WTC11 (cell line): ENCODE results near the gene CAST. TPM values are rescaled to one million over a fixed set of nuclear protein-coding genes. Genes with fewer than 3 reads are reported as not detected.

Experiments used
- ATAC-seq: fragments of 200-7000 bp; cut with Tn5 transposase; 2 replicates; pipeline ENCODE4 v1.10.0; 2021; ENCODE audit warnings: mild to moderate bottlenecking, moderate library complexity
- CTCF ChIA-PET: fragments of 300-600 bp; sonication (Branson Sonifier 250); formaldehyde crosslinking; loops from one replicate; lab custom pipeline; 2021; ENCODE audit warnings: antibody characterized with exemption; lab: Charles Lee
- POLR2A ChIA-PET: fragments of 350-600 bp; sonication (Branson Sonifier 250); formaldehyde crosslinking; loops from one replicate; lab custom pipeline; 2021; ENCODE audit warnings: antibody characterized with exemption; lab: Charles Lee
- DNase-seq: peaks from one replicate; pipeline ENCODE4 v3.0.0; 2021; ENCODE audit warnings: low spot score
- H3K27ac Mint-ChIP-seq: 2 replicates; pipeline ENCODE4 v1.8.0; 2021; ENCODE audit warnings: mixed read lengths
- H3K27me3 Mint-ChIP-seq: 2 replicates; pipeline ENCODE4 v1.8.0; 2021; ENCODE audit warnings: low read depth, mild to moderate bottlenecking, moderate library complexity, mixed read lengths
- H3K36me3 Mint-ChIP-seq: 2 replicates; pipeline ENCODE4 v1.8.0; 2021; ENCODE audit warnings: mixed read lengths
- H3K4me1 Mint-ChIP-seq: 2 replicates; pipeline ENCODE4 v1.8.0; 2022; ENCODE audit warnings: mixed read lengths
- H3K4me3 Mint-ChIP-seq: 2 replicates; pipeline ENCODE4 v1.8.0; 2021; ENCODE audit warnings: mild to moderate bottlenecking, moderate library complexity, mixed read lengths
- H3K9me3 Mint-ChIP-seq: 2 replicates; pipeline ENCODE4 v1.8.0; 2021; ENCODE audit warnings: mixed read lengths
- ARID4B ChIP-seq: sonication (generic); formaldehyde crosslinking; IDR thresholded peaks from 2 replicates; pipeline ENCODE4 v1.8.0; 2023; ENCODE audit warnings: missing genetic modification reagents, mild to moderate bottlenecking, borderline replicate concordance
- CBFB ChIP-seq: sonication (generic); formaldehyde crosslinking; IDR thresholded peaks from 2 replicates; pipeline ENCODE4 v1.8.1; 2022; ENCODE audit warnings: mild to moderate bottlenecking, low read depth, missing genetic modification reagents
- CREB1 ChIP-seq: sonication (generic); formaldehyde crosslinking; IDR thresholded peaks from 2 replicates; pipeline ENCODE4 v1.8.0; 2023; ENCODE audit warnings: mild to moderate bottlenecking, missing genetic modification reagents
- CREM ChIP-seq: sonication (generic); formaldehyde crosslinking; IDR thresholded peaks from 2 replicates; pipeline ENCODE4 v1.8.1; 2022; ENCODE audit warnings: mild to moderate bottlenecking, missing genetic modification reagents, moderate library complexity
- CTCF ChIP-seq: fragments of 200-600 bp; IDR thresholded peaks from 2 replicates; pipeline ENCODE4 v1.8.0; 2022; ENCODE audit warnings: antibody characterized with exemption
- EMX1 ChIP-seq: fragments of 250-450 bp; sonication (Bioruptor Pico); IDR thresholded peaks from 2 replicates; pipeline ENCODE4 v1.8.0; 2021; ENCODE audit warnings: mild to moderate bottlenecking
- FOXJ3 ChIP-seq: sonication (generic); formaldehyde crosslinking; IDR thresholded peaks from 2 replicates; pipeline ENCODE4 v1.9.0; 2021; ENCODE audit warnings: missing genetic modification reagents, mild to moderate bottlenecking, borderline replicate concordance
- FOXK1 ChIP-seq: sonication (generic); formaldehyde crosslinking; IDR thresholded peaks from 2 replicates; pipeline ENCODE4 v1.8.0; 2022; ENCODE audit warnings: mild to moderate bottlenecking, moderate library complexity, missing genetic modification reagents
- GABPB1 ChIP-seq: sonication (generic); formaldehyde crosslinking; IDR thresholded peaks from 2 replicates; pipeline ENCODE4 v1.8.1; 2023; ENCODE audit warnings: mild to moderate bottlenecking, missing genetic modification reagents
- GTF2I ChIP-seq: fragments of 250-450 bp; sonication (Bioruptor Pico); conservative IDR thresholded peaks from 2 replicates; pipeline ENCODE4 v1.4.0; 2021; ENCODE audit warnings: mild to moderate bottlenecking
- HMGA2 ChIP-seq: fragments of 250-450 bp; sonication (Bioruptor Pico); IDR thresholded peaks from 2 replicates; pipeline ENCODE4 v1.4.0; 2021; ENCODE audit warnings: mild to moderate bottlenecking, moderate library complexity
- MAX ChIP-seq: sonication (generic); formaldehyde crosslinking; IDR thresholded peaks from 2 replicates; pipeline ENCODE4 v1.8.0; 2022; ENCODE audit warnings: mild to moderate bottlenecking, missing genetic modification reagents
- MLX ChIP-seq: sonication (generic); formaldehyde crosslinking; IDR thresholded peaks from 2 replicates; pipeline ENCODE4 v1.8.1; 2023; ENCODE audit warnings: mild to moderate bottlenecking, missing genetic modification reagents, moderate library complexity
- MXD4 ChIP-seq: fragments of 250-450 bp; sonication (Bioruptor Pico); IDR thresholded peaks from 2 replicates; pipeline ENCODE4 v1.8.0; 2021; ENCODE audit warnings: mild to moderate bottlenecking, moderate library complexity, borderline replicate concordance
- NFYB ChIP-seq: sonication (generic); formaldehyde crosslinking; conservative IDR thresholded peaks from 2 replicates; pipeline ENCODE4 v1.8.0; 2022; ENCODE audit warnings: low read depth, missing genetic modification reagents
- OVOL2 ChIP-seq: fragments of 250-450 bp; sonication (Bioruptor Pico); IDR thresholded peaks from 2 replicates; pipeline ENCODE4 v1.9.0; 2021; ENCODE audit warnings: mild to moderate bottlenecking, borderline replicate concordance
- PRRX2 ChIP-seq: fragments of 250-450 bp; sonication (Bioruptor Pico); IDR thresholded peaks from 2 replicates; pipeline ENCODE4 v1.8.0; 2021; ENCODE audit warnings: mild to moderate bottlenecking
- SMAD4 ChIP-seq: sonication (generic); formaldehyde crosslinking; IDR thresholded peaks from 2 replicates; pipeline ENCODE4 v1.8.0; 2022; ENCODE audit warnings: mild to moderate bottlenecking, missing genetic modification reagents
- STAT6 ChIP-seq: sonication (generic); formaldehyde crosslinking; conservative IDR thresholded peaks from 2 replicates; pipeline ENCODE4 v1.8.1; 2023; ENCODE audit warnings: mild to moderate bottlenecking, low read depth, missing genetic modification reagents, moderate library complexity
- USF1 ChIP-seq: sonication (generic); formaldehyde crosslinking; IDR thresholded peaks from 2 replicates; pipeline ENCODE4 v1.8.0; 2022; ENCODE audit warnings: mild to moderate bottlenecking, missing genetic modification reagents
- ZBTB21 ChIP-seq: sonication (generic); formaldehyde crosslinking; IDR thresholded peaks from 2 replicates; pipeline ENCODE4 v1.8.1; 2023; ENCODE audit warnings: mild to moderate bottlenecking, missing genetic modification reagents, borderline replicate concordance
- ZNF263 ChIP-seq: sonication (generic); formaldehyde crosslinking; IDR thresholded peaks from 2 replicates; pipeline ENCODE4 v1.8.1; 2022; ENCODE audit warnings: low read depth, mild to moderate bottlenecking, moderate library complexity, missing genetic modification reagents
- ZNF423 ChIP-seq: fragments of 250-450 bp; sonication (Bioruptor Pico); IDR thresholded peaks from 2 replicates; pipeline ENCODE4 v2.1.2; 2022; ENCODE audit warnings: mild to moderate bottlenecking, moderate library complexity
- total RNA-seq: library from RNA; stranded (reverse); gene quantifications from 3 replicates; pipeline ENCODE4 v1.2.3, GENCODE V29; 2021

CAST gene
- total RNA-seq, 1 experiment from 2014 or later, result 40.0 TPM

- TF ChIP-seq STAT6 (CRISPR knock-in tag) (no peak), CBFB (CRISPR knock-in tag) (no peak), OVOL2 (CRISPR knock-in tag) (no peak), GTF2I (CRISPR knock-in tag) (no peak), CREM (CRISPR knock-in tag) (no peak), EMX1 (CRISPR knock-in tag) (no peak), PRRX2 (CRISPR knock-in tag) (no peak)
These were observed 18.7 kb downstream of the CAST start (continued) for GRCh38 chr5:96680759-96681470.

- CTCF ChIA-PET, result no interaction called here
- Mint-ChIP-seq H3K9me3 (no peaks in the 10 kb centered on the region), H3K4me3 (no peak overlapping the region), H3K27me3 (no peaks in the 10 kb centered on the region), H3K4me1 (peaks cover 7% of the 10 kb centered on the region; the same call in 1 of the 2 replicates), H3K27ac (no peak overlapping the region), H3K36me3 (no peaks in the 10 kb centered on the region)
- ATAC-seq (no peak), DNase-seq (no peak)
- TF ChIP-seq GABPB1 (CRISPR knock-in tag) (no peak), CREB1 (CRISPR knock-in tag) (no peak), ZNF423 (CRISPR knock-in tag) (no peak), ZNF263 (CRISPR knock-in tag) (no peak), SMAD4 (CRISPR knock-in tag) (no peak), FOXK1 (CRISPR knock-in tag) (no peak), MXD4 (CRISPR knock-in tag) (no peak), FOXJ3 (no peak), CTCF (no peak), HMGA2 (CRISPR knock-in tag) (no peak), PRRX2 (CRISPR knock-in tag) (no peak), ZBTB21 (CRISPR knock-in tag) (no peak), MLX (CRISPR knock-in tag) (no peak), MAX (CRISPR knock-in tag) (no peak), ARID4B (CRISPR knock-in tag) (no peak), NFYB (no peak), GTF2I (CRISPR knock-in tag) (no peak), USF1 (CRISPR knock-in tag) (no peak)
- POLR2A ChIA-PET, result no interaction called here
These were observed 21.2 kb downstream of the CAST start for GRCh38 chr5:96683392-96683791.
